GM19238 (cell line): ENCODE results near the gene CRACR2A.

Experiments used
- DNase-seq: peaks from one replicate; pipeline ENCODE4 v3.0.0; 2011; ENCODE audit warnings: low spot score; ENCODE audit not compliant: insufficient read length

The CRACR2A gene

DNA sequence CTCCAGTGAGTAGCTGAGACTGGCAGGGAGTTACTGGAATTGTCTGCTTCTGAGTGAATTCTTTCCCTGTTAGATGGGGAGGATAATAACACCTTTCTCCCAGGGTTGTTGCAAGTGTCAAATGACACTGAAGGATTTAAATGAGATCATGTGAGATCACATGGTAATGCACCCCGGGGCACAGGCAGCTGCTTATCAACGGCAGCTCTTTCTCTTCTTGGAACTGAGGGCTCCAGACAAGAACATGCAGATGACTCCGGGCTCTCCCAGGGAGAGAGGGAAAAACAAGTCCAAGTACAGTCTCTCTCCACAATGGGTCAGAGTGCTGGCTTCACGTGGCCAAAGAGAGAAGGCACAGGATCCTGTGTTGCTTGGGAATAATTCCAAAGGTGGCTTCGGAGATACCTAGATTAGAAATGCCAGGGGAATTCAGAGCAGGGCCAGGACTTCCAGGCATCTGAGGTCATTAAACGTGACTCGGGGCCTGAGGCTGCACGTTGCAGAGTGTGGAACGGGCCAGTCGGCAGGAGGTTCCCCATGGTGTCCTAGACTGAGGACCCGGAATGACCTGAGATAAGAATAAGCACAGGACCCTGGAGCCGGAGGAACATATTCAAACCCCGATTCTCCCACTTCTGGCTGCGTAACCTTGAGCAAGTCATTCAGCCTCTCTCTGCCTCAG, 152.7 kb downstream of the CRACR2A start:
- DNase-seq, result no peak

DNA sequence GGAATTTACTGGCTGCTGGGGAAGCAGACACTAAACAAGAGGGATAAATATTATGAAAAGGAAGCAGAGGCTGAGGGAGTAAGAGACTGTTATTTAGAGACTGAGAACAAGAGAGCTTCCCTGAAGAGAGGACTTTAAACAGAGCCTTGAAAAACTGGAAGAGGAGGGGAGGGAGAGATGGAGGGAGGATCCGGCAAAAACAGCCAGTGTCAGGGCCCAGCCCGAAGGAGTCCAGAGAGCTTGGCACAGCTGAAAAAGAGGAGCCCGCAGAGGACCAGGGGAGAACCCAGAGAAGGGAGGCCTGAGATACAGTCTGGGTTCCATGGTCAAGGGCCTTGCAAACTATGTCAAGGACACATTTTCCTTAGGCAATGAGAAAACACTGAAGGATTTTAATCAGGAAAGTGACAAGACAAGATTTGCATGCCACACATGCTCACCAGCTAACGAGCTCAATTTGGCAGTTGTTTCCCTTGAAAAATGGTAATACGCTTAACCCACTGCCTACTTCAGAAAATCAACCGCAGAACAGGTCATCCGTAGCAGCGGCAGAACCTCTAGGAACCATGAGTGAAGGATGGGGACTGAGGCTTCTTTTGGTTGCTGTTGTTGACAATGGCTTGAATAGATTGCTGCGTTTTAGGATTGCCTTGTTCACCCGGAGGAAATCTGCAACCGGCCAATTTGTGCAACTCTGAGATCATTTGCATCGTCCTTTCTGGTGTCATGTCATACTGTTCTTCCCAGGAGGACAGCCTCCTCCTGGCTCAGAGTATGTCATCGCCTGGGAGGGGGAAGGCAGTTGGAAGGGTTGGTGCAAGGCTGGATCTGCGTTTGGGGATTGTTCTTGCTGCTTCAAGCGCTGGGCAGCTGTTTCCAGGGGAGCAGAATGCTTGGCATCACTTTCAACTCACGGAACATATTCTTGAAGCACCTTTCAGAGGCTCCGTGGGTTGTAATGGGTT, 153.7 kb downstream of the CRACR2A start:
- DNase-seq, result no peak

DNA sequence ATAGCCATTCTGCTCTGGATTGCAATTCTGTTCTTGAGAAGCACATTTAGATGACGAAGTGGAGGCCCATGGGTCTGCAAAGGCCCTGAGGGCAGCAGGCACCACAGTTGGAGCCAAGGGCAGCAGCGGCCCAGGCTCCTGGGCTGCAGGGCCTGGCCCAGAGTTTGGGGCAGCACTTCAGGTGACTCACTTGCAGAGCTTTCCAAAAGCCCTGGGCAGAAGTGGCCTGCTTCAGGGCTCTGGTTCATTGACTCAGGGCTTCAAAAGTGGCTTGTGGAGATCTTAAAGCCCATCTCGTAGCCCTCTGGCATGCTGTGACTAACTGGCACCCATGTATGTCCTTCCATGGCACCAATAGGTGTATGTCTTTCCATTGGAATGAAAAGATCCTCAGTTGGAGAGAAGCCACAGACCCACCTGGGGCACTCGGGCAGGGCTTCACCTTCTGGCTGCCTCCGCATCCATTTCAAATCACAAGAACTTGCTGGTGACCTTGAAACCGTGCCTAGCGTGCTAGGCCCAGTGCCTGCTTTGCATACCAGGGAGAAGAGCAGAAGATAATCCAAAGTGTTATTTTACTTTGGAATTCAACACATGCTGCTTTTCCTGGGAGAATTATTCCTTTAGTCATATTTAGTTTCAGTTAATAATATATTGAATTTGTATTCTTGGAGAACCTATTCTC, 155.2 kb downstream of the CRACR2A start:
- DNase-seq, result no peak

DNA sequence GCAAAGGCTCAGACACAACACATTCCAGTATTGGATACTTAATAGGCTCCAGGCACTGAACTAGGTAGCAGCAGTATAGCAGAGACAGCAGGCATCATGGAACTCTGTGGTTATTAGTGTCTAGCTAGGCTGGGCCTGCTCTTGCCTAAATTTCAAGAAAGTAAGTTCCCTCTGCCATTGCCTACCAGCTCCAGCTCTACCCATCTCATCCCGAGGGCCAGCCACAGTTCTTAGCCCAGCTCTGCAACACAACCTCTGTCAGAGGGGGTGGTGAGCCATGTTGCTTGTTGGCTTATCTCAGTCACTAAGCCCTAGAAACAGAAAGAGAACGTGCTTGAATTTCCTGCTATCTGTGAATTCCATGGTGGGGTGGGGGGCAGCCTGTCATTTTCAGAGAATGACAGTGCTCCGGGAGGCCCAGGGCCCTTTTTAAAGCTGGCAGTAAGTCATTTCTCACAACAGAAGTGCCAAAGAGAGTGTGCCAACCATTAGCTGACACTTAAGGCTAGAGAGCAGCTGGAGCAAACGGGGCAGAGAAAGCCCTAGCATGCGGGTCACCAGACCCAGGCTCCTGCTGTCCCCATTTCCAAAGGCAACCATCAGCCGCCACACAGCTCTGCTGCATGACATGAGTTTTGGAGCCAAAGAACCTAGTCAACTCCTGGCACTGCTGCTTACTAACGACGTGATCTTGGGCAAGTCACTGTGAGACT, 156.1 kb downstream of the CRACR2A start:
- DNase-seq, result no peak

DNA sequence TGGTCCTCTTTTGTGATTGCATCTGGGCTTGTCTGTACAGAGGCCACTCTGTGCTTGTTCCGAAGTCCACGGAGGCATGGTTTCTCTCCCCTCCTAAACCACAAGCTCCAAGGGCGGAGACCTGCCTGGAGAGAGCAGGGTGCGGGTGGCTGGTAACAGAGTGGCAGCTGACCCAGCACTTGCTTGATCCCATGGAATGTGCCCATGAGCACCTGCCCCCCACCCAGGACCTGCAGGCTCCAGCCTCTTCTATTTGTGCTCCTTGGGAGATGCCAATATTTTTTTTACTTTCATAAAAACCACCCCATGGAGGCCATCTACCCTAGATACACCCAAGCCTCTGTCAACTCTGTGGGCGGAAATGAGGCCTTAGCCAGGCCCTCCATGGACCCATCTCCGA, 157.2 kb downstream of the CRACR2A start:
- no peak for DNase-seq

DNA sequence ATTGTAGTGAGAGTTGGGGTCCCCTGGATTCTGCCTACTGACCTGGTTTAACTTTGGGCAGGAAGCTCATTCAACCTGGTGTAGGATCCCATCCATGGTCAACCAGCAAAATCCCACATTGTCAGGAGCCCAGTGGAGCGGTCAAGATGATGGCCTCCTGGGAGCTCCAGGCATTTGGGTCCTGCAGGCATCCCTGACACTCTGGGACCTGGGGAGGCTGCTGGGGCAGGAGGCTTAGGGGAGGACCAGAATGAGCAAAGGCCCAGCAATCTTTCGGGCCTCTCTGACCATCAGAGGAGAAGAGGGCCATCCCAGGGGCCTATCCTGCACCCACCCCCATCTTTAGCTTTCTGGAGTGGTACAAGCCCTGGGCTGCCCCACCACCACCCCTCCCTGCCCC, 157.9 kb downstream of the CRACR2A start:
- DNase-seq, result no peak

DNA sequence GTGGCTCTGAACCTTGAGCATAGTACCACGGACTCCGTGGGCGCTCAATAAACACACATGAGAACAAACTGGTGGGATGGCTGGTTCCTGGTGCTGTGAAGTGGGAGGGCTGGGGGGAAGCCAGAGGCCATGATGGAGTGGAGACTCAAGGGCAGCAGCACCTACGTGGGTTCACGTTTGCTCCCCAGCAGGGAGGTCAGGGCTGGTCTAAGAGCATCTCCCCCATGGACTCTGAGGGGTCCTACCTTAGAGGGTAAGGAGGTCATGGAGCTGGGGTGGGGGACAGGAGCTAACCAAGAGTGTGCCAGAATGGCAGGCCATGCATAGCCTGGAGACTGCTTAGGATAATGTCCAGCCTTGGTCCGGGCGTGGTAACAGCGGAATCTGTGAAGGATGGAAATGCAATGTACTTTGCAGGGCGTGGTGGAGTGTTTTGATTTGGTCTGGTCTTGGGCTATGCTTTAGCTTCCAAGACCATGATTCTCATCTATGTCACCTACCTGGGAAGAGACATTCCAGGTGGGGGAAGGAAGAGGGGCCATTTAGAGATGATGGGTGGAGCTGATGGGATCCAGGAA, 158.9 kb downstream of the CRACR2A start:
- DNase-seq, result no peak

DNA sequence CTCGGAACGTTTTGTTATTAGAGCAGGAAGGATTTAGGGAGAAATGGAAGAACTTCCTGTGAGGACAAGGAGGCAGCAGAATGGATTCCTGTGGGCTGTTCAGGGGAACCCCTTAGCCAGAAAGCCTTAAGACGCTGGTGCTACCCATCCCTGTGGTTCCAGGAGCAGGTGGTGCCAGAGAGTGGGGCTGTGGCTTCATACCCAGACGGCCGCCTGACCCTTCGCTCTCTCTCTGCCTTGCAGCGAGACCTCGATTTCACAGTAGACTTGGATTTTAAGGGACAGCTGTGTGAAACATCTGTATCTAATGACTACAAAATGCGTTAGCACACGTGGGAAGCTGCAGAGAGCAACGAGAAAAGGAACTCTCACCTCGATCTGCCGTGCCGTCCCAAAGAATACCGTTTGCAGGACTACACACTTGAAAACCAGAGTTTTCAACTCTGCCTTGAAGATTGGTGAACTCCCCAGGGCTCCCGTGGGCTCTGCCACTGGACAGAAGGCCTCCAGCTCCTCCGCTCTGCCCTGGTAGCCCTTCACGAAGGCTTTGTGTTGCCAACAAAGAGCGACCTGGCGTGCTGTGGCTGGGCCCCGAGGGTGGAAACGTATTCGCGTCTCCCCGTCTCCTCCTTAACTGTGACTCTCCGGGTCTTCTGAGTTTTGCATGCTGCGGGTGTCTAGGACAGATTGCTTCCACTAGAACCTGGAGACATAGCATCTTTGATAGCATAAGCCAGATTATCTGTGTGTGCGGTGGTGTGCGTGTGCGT, 159.9 kb downstream of the CRACR2A start:
- no peak for DNase-seq

DNA sequence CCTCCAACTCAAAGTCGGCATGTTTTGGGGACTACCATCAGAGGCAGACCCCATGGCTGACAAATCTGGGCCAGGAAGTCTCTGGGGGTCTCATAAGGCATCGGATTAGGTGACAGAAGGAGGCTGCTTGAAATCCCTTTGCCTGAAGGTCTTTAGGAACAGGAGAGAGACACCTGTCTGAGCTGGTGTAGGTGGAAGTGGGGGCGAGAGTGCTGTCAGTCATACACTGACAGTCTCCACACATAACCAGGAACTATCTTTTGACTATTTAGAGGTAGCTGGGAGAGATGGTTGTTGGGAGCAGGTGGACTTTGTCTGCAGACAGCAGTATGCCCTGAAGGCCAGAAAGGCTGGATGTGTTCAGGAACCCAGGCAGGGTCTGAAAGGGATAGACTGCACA, 163.2 kb downstream of the CRACR2A start:
- DNase-seq, result no peak

DNA sequence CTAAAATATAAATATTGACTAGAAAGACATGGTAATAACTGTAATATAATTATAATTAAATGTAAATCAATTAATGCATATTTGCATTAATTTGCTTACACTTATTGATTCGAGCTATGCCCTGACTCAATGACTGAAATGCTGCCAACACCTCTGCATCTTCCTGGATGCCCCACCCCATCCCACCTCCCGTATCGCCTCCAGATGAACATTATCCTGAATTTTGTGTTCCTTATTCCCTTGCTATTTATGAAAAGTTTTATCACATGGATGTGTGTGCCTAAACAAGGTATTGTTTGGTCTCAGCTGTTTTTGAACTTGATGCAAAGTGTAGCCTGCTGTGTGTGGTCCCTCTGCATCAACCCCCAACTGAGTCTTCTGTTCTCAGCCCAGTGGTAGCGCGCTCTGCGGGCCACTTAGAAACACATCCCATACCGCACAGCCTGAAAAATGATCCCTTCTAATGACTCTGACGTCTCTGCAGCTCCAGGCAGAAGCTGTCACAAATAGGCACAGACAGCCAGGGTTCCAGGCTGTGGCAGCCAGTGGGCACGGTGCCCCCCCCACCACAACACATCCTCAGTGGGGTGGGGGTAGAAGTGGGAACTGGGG, 165.4 kb downstream of the CRACR2A start:
- DNase-seq, result no peak

DNA sequence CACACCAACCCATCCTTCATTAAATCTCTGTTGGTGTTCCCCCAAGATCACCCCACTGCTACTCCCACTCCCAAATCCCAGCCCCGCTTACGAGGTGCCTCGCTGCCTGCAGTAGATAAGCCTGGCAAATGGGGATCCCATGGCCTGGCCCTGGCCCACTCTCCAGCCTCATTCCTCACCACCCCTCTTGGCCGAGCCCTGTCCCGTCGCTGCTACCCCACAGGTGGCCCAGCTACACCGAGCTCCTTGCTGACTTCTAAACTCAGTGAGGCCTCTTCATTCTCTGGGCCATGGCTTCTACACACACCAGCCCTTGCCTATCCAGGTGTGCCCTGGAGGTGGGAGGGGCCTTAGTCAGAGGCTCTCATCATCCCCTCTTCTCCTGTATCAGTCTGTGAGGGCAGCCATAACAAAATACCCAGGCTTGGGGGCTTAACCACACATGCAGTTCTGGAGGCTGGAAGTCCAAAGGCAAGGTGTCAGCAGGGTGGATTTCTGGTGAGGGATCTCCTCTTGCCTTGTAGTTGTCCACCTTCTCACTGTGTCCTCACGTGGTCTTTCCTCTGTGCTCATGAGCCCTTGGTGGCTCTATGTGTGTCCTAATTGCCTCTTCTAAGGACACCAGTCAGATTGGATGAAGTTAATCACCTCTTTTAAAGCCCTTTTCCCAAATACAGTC, 169.1 kb downstream of the CRACR2A start:
- DNase-seq, result no peak

DNA sequence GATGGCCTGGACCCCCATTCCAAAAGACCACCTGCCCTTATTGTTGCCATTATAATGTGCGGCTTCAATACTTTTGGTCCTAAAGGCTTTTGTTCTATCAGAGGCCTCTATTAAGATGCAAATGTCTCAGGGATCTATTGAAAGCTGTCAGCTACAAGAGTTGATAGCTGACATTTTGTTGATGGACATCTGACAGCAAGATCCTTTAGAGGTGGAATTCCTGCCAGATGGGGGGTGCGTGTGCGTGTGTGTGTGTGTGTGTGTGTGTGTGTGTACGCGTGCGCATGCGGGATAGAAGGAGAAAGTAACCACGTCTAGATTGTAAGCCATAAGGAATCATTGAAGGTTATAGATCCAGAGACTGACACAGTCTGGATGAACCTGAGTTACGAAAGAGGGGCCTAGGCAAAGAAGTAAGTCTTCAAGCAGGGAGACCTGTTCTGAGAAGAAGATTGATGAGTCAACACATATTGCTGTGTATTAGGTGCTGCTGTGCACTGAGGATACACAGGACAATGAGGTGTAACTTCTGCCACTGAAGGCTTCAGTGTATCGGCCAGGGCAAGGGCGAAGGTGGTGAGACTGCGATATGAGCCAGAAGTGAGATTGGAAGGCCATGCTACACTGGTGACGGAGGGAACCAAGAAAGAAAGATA, 172.7 kb downstream of the CRACR2A start:
- no peak for DNase-seq

DNA sequence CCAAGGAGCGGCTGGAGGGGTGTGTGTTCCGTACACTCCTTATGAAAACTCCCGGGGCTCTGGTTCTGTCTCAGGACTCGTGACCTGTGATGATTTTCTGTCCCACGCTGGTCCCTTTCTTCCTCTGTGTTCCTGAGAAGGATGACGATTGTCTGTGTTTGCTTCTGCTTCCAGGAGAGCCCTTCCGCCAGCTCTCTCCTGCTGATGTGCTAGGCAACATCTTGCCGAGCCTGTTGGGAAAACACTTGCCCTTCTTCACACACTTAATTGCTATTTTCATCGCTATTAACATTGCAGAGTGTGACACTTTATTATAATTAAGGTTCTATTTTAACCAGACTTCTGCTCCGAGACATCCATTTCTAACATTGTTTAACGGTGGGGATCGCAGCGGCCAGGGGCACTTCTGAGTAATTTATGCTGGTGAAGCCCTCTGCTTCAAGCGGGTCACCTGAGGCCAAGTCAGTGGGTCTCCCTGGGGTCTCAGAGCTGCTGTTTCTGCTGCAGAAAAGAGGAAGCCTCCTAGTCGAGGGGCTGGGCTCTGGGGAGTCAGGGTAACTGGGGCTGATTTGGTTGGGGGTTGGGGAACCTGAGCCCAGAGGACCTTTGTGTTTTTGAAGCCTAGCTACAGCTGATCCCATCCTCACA, 173.3 kb downstream of the CRACR2A start:
- DNase-seq, result no peak

DNA sequence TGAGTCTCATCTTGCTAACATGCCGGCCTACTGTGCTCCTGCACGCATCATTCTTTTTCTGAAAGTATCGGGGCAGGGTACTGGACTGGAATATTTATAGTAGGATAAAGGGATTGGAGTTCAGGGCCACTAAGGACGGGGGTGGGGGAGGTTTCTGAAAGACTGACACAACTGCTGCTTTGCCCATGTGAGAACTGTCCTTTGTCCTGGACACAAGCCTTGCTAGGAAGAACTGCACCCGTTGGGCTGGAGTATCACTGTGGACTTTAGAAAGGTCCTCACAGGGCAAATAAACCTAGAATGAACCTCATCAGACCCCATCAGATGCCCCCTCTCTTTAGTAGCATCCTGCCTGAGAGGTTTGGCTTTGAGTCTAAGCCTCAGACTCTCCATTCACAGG, 174.4 kb downstream of the CRACR2A start:
- DNase-seq, result no peak

DNA sequence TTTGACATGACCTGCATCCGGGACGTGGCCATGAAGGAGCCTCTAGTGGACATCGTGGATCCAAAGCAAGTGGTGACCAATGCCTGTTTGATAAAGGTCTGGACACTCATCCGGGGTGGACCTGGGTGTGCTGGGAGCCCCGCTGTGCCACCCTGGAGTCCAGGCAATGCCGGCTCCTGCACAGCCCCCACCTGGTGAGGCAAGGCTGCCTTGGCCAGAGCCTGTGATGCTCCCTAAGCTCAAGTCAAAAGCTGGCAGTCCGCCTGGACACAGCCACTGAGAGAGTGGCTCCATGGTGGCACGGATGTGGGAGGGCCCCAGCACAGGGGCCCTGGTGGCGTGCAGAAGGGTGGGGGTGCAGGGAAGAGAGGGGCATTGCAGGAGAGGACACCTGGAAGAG, 176.0 kb downstream of the CRACR2A start:
- DNase-seq, result no peak

DNA sequence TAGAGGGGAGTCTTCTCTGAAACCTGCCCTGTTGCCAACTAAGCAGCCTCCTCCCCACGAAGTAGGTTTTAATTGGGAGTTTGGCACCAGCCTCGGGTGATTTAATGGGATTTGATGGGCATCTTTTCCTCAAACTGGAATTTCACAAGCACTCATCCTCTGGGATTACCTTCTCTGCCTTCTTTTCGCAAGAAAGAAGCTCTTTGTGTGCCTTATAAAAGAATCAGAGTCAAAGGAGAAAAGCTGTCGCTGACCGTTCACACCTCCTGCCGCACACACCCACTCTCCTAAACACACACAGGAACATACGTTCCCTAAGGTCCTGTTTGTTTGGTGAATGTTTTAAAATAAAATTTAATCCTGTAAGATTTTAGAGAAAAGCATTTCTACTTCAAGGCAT, 177.9 kb downstream of the CRACR2A start:
- no peak for DNase-seq

DNA sequence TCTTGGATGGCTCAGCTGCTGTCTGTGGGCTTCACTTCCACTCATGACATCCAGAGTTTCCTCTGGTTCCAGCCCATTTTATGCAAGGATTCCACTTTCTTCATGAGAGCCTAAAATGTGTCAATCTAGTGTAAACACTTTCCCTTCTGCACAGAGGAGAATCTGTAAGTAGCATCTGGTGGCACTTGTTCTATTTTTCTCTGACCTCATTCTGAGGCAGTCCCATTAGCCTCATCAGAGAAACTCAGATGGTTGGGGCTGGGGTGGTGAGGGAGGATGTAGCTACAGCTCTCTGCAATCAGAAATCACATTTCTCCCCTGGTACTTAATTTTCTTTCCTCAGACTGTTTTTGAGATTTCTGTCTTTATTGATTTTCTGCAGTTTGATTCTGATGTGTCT, 180.3 kb downstream of the CRACR2A start:
- DNase-seq, result no peak

DNA sequence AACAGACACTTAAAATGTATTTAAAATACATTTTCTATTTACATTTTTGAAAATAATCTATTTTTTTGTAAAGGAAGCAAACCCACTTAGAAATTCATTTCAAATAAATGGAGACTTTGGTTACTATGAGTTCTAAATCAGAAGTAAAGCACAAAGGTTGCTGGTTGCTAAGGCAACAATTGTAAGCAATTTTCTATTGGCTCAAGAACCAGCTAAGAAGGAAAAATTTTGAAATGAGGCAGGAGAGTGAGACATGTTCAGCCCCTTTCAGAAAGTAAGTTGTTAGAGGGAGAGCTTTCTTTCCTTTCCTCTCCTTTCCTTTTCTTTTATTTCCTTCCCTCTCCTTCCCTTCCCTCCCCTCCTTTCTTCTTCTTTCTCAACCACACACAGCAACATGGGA, 181.2 kb downstream of the CRACR2A start:
- DNase-seq, result no peak
